AG09309 (cell line): ENCODE measurements around the gene MCU.

ENCODE experiments used
- DNase-seq: peaks from one replicate; pipeline ENCODE4 v3.0.0-alpha.2; 2010; ENCODE audit warnings: low read depth
- H3K4me3 ChIP-seq: 2 replicates; pipeline ENCODE4 v1.5.1; 2011; ENCODE audit warnings: mild to moderate bottlenecking, low read depth, low read length, moderate library complexity; ENCODE audit not compliant: control insufficient read depth
- TF ChIP-seq, protein P1 (sequence below): IDR thresholded peaks from 2 replicates; pipeline ENCODE4 v1.5.1; 2011; ENCODE audit warnings: mild to moderate bottlenecking, low read depth, low read length, inconsistent platforms; ENCODE audit not compliant: insufficient read depth, control insufficient read depth; ENCODE audit errors: missing control alignments

MCU gene

DNA sequence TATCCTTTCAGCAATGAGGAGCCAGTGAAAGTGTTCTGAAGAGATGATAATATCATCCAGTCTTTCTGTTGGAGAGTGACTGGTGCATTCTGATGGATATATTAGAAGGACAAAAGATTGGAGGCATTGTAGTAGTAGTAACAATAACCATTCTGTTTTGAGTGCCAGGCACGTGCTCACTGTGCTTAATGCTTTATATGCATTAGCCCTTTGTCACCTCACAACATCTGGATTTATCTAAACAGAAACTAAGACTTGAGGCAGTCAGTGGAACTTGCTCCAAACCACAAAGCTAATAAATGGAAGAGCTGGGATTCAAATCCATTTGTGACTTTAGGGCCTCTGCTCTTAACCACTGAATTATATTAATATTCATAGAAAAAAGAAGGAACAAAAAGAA is 117.1 kb downstream of the MCU start:
- no peak for DNase-seq
- TF ChIP-seq, protein P1, sequence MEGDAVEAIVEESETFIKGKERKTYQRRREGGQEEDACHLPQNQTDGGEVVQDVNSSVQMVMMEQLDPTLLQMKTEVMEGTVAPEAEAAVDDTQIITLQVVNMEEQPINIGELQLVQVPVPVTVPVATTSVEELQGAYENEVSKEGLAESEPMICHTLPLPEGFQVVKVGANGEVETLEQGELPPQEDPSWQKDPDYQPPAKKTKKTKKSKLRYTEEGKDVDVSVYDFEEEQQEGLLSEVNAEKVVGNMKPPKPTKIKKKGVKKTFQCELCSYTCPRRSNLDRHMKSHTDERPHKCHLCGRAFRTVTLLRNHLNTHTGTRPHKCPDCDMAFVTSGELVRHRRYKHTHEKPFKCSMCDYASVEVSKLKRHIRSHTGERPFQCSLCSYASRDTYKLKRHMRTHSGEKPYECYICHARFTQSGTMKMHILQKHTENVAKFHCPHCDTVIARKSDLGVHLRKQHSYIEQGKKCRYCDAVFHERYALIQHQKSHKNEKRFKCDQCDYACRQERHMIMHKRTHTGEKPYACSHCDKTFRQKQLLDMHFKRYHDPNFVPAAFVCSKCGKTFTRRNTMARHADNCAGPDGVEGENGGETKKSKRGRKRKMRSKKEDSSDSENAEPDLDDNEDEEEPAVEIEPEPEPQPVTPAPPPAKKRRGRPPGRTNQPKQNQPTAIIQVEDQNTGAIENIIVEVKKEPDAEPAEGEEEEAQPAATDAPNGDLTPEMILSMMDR = no peak
- H3K4me3 ChIP-seq = no peak overlapping the region

DNA sequence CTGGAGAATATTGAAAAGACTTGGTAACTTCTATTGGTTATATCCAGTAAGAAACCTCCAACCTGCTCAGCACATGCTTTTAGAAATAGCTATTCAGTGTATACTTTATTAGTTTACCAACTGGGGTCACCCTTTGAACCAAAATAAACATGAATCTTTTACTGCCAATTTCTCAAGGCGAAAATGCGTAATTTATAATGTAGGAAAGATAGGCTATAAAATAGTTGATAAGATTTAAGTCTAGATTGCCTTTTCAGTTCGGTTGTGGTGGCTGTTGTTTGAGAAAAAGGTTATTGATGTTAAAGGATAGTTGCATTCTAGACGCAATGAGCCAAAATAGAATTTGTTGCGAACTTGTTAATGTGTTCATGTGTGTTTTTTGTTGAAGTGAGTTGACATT is 119.0 kb downstream of the MCU start:
- no peak overlapping the region for H3K4me3 ChIP-seq
- no peak for DNase-seq
- TF ChIP-seq, protein P1 = no peak

DNA sequence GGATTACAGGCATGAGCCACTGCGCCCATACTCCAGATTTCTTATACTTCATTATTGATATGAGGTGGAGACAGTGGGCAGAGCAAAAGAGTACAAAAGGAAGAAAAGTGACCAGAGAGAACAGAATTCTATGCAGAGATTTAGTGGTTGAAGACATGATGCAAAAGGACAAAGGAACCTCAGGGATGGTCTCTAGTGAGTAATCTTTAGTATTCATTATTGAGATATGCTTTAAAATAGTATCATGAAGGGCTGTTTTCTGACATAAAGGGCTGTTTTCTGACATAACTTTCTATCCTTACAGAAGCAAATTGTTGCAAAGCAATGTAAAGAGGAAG is 120.4 kb downstream of the MCU start:
- no peak overlapping the region for H3K4me3 ChIP-seq
- TF ChIP-seq, protein P1 = no peak
- no peak for DNase-seq

DNA sequence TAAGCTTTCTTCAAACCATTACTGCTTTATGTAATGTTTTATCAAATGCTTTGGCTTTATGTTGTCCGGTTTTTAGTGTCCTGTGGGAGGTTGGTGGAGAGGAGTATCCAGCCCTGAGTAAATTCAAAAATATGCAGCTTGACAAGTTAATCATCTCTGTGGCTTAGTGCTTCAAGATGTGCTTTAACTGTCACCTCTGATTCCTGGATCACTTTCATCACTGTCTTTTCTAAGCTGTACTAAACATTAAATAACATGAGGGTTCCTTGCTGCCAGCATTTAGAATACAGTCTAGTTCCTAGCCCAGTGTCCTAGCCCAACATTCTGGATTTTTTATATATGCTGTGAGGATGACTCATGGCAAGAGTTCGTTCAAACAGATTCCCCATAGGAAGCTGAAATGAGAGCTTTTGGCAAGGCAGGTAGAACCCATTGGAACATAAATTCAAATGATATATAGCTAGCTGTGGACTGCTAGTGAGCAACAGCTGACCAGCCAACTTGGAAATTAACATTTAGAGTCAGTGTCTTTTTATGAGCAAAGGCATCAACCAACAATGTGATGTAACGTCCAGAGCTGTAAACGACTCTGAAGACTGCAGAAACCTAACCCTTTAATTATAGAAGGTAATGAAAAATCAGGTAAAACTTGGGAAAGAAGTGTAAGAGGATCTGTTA is 120.9 kb downstream of the MCU start:
- peak; percentile 52 for DNase-seq
- no peak overlapping the region for H3K4me3 ChIP-seq
- TF ChIP-seq, protein P1 = no peak

DNA sequence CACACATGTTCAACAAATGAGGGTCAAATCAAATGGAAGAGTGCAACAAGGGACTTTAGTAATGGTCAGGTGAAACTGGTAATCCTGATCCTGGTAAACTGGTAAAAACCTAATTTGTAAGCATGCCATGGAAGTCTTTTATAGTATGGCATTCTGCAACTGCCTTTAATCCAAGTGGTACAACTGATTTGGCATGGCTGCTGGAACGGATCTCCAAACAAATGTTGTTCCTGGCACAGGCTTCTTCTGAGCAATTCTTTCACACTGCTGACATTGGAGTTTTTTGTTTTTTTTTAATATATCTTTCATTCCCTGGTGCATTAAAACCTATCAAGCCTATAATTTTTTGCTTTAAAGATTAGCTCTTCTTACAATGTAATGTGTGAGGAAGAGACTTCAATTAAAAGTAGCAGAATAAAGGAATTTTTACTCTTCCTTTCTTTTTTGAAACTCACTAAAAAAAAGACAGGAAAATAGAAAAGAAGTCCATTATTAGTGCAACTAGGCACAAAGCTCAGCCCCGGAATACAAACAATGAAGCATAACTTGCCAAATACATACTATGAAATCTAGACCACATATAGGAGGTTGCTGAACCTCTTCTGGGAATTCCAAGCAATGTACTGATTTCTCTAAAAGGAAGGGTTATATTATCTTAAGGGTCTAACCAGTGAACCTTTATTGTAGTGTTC is 122.3 kb downstream of the MCU start:
- TF ChIP-seq, protein P1 = no peak
- no peak for DNase-seq
- H3K4me3 ChIP-seq = no peak overlapping the region

DNA sequence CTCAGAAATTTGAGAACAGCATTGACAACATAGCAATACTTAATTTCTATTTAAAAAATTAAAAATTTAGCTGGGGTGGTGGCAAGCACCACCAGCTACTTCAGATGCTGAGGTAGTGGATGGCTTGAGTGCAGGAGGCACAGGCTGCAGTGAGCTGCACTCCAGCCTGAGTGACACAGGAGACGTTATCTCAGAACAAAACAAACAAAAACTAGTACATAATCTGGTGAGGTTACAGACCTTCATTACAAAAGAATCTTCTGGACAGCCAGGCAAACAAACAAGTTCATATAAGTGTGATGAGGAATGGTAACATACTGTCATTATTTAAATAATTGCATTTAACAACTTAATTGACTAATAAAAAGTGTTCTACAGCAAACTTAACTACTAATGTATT is 124.6 kb downstream of the MCU start:
- no peak overlapping the region for H3K4me3 ChIP-seq
- TF ChIP-seq, protein P1 = no peak
- DNase-seq = no peak
